ENCODE measurements around the gene FAM222B.

- TF ChIP-seq CTCF (IDR thresholded peaks at IDR 0.05) (no peak), POLR2A (IDR thresholded peaks at IDR 0.05) (no peak)
Observed at GRCh38 chr17:28741358-28742349, 100.9 kb downstream of the FAM222B start.
